H1 (cell line): Measurements from ENCODE around the gene MRPL40. TPM values are rescaled to one million over a fixed set of nuclear protein-coding genes. Genes with fewer than 3 reads are reported as not detected.

Source experiments
- CHD7 ChIP-seq: fragments of 300-600 bp; sonication (generic); IDR thresholded peaks from 2 replicates; pipeline ENCODE4 v1.7.1; 2012; ENCODE audit warnings: low read length, moderate library complexity, mild to moderate bottlenecking, inconsistent platforms; ENCODE audit not compliant: insufficient replicate concordance
- polyA plus RNA-seq, 7 experiments: library from polyadenylated mRNA; depleted of rRNA in 3 of 7; stranded (reverse) in 5 of 7; unstranded in 2 of 7; fragments of >200 nt in 5 of 7; fragments of 200-250 nt in 2 of 7; gene quantifications; 1 replicate in 5 of 7; 2 replicates in 1 of 7; 4 replicates in 1 of 7; pipeline versions ENCODE4 v1.2.1 to v1.2.3, GENCODE V29; 2011 to 2013; ENCODE audit warnings: missing spikeins in 2 of 7, mixed read lengths in 2 of 7
- total RNA-seq: library from RNA; stranded (reverse); fragmentation: NEBNext Ultra II Directional; extraction: Animal tissue kit (Norgen Biotek cat#: 25700); gene quantifications from 2 replicates; pipeline ENCODE4 v1.2.1, GENCODE V29; 2021

The MRPL40 gene
- total and polyA plus RNA-seq, 2 of the 8 experiments (the other 6 are each of a cell fraction or from before 2014, with no cell fraction given) = 12.4 to 14.5 TPM

- no peak for TF ChIP-seq CHD7
- TF ChIP-seq, all 59 proteins: peak for 3
Measured at GRCh38 chr22:19478045-19478900, 45.9 kb downstream of the MRPL40 start (continued).
